ENCODE results near the gene SHISA9. TPM values are rescaled to one million over a fixed set of nuclear protein-coding genes. Genes with fewer than 3 reads are reported as not detected.

Gene SHISA9
- total RNA-seq, 1 donor: not detected

GRCh38 chr16:13080531-13080930 is 179.1 kb downstream of the SHISA9 start:
- Histone ChIP-seq H3K27me3 (ENCODE audit: insufficient read depth, low read length) (no peaks in the 10 kb centered on the region), H3K4me3 (ENCODE audit: low read length) (no peak overlapping the region), H3K4me1 (ENCODE audit: insufficient read depth, low read length) (no peaks in the 10 kb centered on the region), H3K9me3 (ENCODE audit: low read depth, low read length) (no peaks in the 10 kb centered on the region)

- no peaks in the 10 kb centered on the region for H3K9me3 ChIP-seq (ENCODE audit: low read depth, low read length)
- H3K27me3 ChIP-seq (ENCODE audit: insufficient read depth, low read length): no peaks in the 10 kb centered on the region
- no peak overlapping the region for H3K4me3 ChIP-seq (ENCODE audit: low read length)
- no peaks in the 10 kb centered on the region for H3K4me1 ChIP-seq (ENCODE audit: insufficient read depth, low read length)
Measured at GRCh38 chr16:13081825-13082331, 180.5 kb downstream of the SHISA9 start.

DNA sequence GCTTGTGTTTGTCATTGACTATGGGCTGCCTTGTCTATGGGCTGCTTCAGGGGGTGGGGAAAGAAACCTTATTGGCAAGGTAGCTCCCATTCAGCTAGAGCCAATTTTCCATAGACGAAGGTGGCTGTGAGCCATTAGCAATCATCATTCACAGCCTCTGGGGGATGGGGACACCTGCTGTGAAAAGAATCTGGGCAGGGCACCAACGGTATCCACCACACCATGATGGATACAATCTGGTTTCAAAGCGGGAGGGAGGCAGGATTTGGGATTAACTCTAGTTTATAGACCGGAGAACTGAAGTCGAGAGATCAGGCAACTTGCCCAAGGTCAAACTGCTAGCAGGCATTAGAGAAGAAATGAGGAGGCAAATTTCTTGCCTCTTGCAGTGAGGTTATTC is 182.3 kb downstream of the SHISA9 start:
- Histone ChIP-seq H3K4me3 (ENCODE audit: low read length) (no peak overlapping the region), H3K27me3 (ENCODE audit: insufficient read depth, low read length) (no peaks in the 10 kb centered on the region), H3K4me1 (ENCODE audit: insufficient read depth, low read length) (no peaks in the 10 kb centered on the region), H3K9me3 (ENCODE audit: low read depth, low read length) (no peaks in the 10 kb centered on the region)

DNA sequence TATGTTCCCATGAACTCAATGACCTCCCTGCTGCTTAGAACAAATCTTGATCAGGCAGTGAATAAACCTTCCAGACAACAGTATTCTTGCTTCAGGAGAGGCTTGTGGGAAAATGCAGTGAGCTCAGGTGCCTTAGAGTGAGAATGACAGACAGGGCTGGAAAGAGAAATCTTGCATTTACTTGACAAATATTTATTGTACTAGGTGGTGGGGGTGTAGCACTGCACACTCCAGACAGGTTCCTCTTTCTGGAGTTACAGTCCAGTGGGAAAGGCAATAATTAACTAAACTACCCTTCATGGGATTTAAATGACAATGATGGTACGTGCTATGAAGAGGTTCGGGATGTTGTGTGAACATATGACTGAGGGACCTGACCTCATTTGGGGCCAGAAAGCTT is 182.9 kb downstream of the SHISA9 start:
- Histone ChIP-seq H3K9me3 (ENCODE audit: low read depth, low read length) (no peaks in the 10 kb centered on the region), H3K4me3 (ENCODE audit: low read length) (no peak overlapping the region), H3K4me1 (ENCODE audit: insufficient read depth, low read length) (no peaks in the 10 kb centered on the region), H3K27me3 (ENCODE audit: insufficient read depth, low read length) (no peaks in the 10 kb centered on the region)

DNA sequence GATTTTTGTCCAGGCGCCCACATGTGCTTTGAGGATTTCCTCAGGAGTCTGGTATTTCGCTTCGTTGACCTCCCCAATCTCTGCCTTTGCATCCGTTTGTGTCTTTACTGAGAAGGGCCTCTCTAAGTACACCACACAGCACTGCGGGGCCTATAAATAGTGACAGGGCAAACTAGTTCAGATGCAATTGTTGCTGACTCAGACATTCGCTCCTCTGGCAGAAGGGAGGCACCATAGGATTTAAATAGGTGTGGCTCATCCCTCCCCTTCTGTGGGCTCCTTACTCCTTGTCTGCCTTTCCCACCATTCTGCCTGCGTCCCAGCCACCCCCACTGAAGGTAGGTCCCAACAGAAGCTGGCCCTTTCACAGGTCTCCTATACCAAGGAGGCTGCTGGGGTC is 192.3 kb downstream of the SHISA9 start:
- Histone ChIP-seq H3K27me3 (ENCODE audit: insufficient read depth, low read length) (no peaks in the 10 kb centered on the region), H3K9me3 (ENCODE audit: low read depth, low read length) (no peaks in the 10 kb centered on the region), H3K4me3 (ENCODE audit: low read length) (no peak overlapping the region), H3K4me1 (ENCODE audit: insufficient read depth, low read length) (no peaks in the 10 kb centered on the region)

DNA sequence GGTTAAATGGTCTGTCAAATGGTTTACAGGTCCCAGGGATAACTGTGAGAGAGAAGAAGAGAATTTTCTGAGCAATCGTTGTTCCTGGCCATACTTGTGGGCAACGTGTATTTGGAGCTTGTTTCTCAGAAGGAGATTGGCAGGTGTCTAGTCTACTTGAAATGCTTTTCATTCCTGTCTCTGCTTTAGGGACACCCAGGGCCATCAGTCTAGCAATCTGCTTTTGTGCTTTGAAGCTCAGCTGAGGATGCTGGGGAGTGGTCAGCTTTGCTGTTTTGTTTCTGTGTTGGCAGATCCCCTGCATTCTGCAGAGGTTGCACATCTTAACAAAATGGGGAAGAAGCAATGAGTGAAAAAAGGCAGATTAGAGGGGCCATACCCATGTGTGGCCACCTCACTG is 193.7 kb downstream of the SHISA9 start:
- Histone ChIP-seq H3K27me3 (ENCODE audit: insufficient read depth, low read length) (no peaks in the 10 kb centered on the region), H3K4me3 (ENCODE audit: low read length) (no peak overlapping the region), H3K9me3 (ENCODE audit: low read depth, low read length) (no peaks in the 10 kb centered on the region), H3K4me1 (ENCODE audit: insufficient read depth, low read length) (no peaks in the 10 kb centered on the region)

GRCh38 chr16:13098536-13098935 is 197.1 kb downstream of the SHISA9 start:
- Histone ChIP-seq H3K9me3 (ENCODE audit: low read depth, low read length) (no peaks in the 10 kb centered on the region), H3K27me3 (ENCODE audit: insufficient read depth, low read length) (no peaks in the 10 kb centered on the region), H3K4me3 (ENCODE audit: low read length) (no peak overlapping the region), H3K4me1 (ENCODE audit: insufficient read depth, low read length) (no peaks in the 10 kb centered on the region)

- Histone ChIP-seq H3K27me3 (ENCODE audit: insufficient read depth, low read length) (no peaks in the 10 kb centered on the region), H3K4me1 (ENCODE audit: insufficient read depth, low read length) (no peaks in the 10 kb centered on the region), H3K4me3 (ENCODE audit: low read length) (no peak overlapping the region), H3K9me3 (ENCODE audit: low read depth, low read length) (no peaks in the 10 kb centered on the region)
Measured at GRCh38 chr16:13099822-13100221, 198.4 kb downstream of the SHISA9 start.

DNA sequence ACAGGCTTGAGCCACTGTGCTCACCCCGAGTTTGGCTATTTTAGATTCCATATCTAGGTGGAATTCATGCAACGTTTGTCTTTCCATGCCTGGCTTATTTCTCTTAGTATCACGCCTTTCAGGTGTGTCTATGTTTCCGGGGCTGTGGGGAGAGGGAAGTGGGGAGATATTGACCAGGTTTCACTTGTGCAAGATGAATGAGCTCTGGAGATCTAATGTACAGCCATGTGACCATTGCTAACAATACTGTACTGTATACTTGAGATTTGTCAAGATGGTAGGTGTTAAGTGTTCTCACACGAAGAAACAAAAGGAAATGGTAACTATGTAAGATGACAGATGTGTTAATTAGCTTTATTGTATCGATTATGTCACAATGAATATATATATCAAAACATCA is 199.6 kb downstream of the SHISA9 start:
- H3K4me3 ChIP-seq (ENCODE audit: low read length): no peak overlapping the region
- no peaks in the 10 kb centered on the region for H3K27me3 ChIP-seq (ENCODE audit: insufficient read depth, low read length)
- no peaks in the 10 kb centered on the region for H3K9me3 ChIP-seq (ENCODE audit: low read depth, low read length)
- H3K4me1 ChIP-seq (ENCODE audit: insufficient read depth, low read length): no peaks in the 10 kb centered on the region

DNA sequence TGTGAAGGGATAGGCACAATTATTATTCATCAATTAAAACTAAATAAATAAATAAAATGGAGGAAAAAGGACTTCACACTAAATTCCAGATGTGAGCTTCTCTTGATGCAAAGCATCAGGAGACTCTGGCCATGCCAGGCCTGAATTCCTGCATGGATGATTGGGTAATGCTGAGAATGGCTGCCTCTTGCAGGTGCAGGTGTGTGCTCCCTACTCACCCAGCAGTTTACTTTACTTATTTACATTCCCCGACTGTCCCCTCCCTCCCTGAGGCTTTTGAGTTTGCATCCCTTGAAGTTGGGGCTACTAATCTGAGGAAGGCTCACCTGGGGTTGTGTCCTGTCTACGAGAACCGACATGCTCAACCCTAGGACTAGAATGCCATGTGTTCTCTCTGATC is 200.4 kb downstream of the SHISA9 start:
- Histone ChIP-seq H3K9me3 (ENCODE audit: low read depth, low read length) (no peaks in the 10 kb centered on the region), H3K4me1 (ENCODE audit: insufficient read depth, low read length) (no peaks in the 10 kb centered on the region), H3K27me3 (ENCODE audit: insufficient read depth, low read length) (no peaks in the 10 kb centered on the region), H3K4me3 (ENCODE audit: low read length) (no peak overlapping the region)

GRCh38 chr16:13102401-13102800 is 201.0 kb downstream of the SHISA9 start:
- Histone ChIP-seq H3K27me3 (ENCODE audit: insufficient read depth, low read length) (no peaks in the 10 kb centered on the region), H3K4me1 (ENCODE audit: insufficient read depth, low read length) (no peaks in the 10 kb centered on the region), H3K4me3 (ENCODE audit: low read length) (no peak overlapping the region), H3K9me3 (ENCODE audit: low read depth, low read length) (no peaks in the 10 kb centered on the region)

DNA sequence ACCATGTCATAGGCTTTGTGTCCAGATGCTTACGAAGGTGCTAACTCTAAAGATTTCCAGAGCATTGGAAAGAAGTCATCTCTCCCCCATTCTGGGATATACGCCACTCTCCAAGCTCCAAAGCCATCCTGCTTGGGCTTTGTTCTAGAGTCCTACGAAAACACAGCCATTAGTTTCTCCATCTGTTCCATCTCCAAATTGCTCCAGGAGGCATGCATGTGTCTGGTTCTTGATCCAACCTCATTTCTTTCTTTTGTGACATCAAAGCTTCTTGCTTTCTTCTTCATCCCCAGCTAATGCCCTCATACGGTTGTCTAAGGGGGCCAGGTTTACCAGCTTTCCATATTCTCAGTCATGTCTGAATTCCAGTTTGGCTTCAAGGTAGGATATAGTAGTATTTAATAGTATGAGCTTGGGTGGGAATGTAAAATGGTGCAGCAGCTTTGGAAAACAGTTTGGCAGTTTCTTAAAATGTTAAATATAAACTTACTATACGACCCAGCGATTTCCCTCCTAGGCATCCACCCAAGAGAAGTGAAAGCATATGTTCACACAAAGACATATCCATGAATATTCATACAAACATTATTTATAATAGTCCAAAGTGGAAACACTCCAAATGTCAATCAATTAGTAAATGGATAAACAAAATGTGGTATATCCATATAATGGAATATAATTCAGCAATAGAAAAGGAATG is 202.6 kb downstream of the SHISA9 start:
- H3K9me3 ChIP-seq (ENCODE audit: low read depth, low read length): no peaks in the 10 kb centered on the region
- H3K27me3 ChIP-seq (ENCODE audit: insufficient read depth, low read length): no peaks in the 10 kb centered on the region
- no peak overlapping the region for H3K4me3 ChIP-seq (ENCODE audit: low read length)
- no peaks in the 10 kb centered on the region for H3K4me1 ChIP-seq (ENCODE audit: insufficient read depth, low read length)

DNA sequence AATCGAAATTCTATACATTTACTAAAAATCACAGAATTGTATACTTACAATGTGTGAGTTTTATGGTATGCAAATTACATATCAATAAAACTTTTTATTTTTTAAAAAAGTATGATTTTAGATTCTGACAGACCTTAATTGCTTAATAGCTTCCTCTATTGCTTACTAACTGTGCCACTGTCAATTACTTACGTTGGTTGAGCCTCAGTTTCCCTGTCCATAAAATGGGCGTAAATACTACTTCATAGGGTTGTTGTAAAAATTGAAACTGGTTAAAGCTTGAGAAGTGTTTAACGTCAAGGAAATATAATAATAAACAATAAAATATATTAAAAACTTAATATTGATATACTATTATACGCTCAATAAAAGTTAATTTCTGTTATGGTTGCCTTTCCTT is 203.4 kb downstream of the SHISA9 start:
- Histone ChIP-seq H3K4me1 (ENCODE audit: insufficient read depth, low read length) (no peaks in the 10 kb centered on the region), H3K4me3 (ENCODE audit: low read length) (no peak overlapping the region), H3K27me3 (ENCODE audit: insufficient read depth, low read length) (no peaks in the 10 kb centered on the region), H3K9me3 (ENCODE audit: low read depth, low read length) (no peaks in the 10 kb centered on the region)

DNA sequence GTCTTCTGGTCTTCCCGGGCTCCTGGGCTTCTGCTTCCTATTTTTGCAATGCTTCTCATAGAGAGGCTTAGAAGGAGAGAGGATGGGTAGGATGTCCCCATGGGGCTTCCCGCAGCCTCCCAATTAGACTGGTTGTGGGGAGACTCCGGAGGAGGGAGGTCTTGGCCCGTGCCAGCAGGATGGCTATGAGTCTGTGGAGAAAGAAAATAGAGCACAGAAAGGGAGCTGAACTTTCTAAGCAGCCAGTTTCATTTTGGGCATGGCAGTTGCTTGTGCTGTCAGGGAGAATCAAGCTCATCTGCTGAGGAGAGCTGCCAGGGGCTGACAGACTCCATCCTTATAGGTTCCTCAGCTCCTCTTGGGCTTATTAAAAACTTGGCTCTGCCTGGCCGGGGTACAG is 204.0 kb downstream of the SHISA9 start:
- H3K4me1 ChIP-seq (ENCODE audit: insufficient read depth, low read length): no peaks in the 10 kb centered on the region
- no peak overlapping the region for H3K4me3 ChIP-seq (ENCODE audit: low read length)
- H3K9me3 ChIP-seq (ENCODE audit: low read depth, low read length): no peaks in the 10 kb centered on the region
- no peaks in the 10 kb centered on the region for H3K27me3 ChIP-seq (ENCODE audit: insufficient read depth, low read length)

- no peaks in the 10 kb centered on the region for H3K9me3 ChIP-seq (ENCODE audit: low read depth, low read length)
- H3K4me1 ChIP-seq (ENCODE audit: insufficient read depth, low read length): no peaks in the 10 kb centered on the region
- H3K27me3 ChIP-seq (ENCODE audit: insufficient read depth, low read length): no peaks in the 10 kb centered on the region
- H3K4me3 ChIP-seq (ENCODE audit: low read length): no peak overlapping the region
Measured at GRCh38 chr16:13106464-13106863, 205.1 kb downstream of the SHISA9 start.

DNA sequence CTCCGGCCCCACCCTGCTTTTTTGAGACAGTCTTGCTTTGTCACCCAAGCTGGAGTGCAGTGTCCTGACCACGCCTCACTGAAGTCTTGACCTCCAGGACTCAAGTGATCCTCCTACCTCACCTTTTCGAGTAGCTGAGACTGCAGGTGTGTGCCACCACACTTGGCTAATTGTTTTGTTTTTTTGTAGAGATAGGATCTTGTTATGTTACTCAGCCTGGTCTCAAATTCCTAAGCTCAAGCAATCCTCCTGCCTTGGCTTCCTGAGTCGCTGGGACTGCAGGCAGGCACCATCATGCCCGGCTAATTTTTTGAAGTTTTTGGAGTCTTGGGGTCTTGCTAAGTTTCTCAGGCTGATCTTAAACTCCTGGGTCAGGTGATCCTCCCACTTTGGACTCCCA is 206.7 kb downstream of the SHISA9 start:
- Histone ChIP-seq H3K27me3 (ENCODE audit: insufficient read depth, low read length) (no peaks in the 10 kb centered on the region), H3K4me3 (ENCODE audit: low read length) (no peak overlapping the region), H3K4me1 (ENCODE audit: insufficient read depth, low read length) (no peaks in the 10 kb centered on the region), H3K9me3 (ENCODE audit: low read depth, low read length) (no peaks in the 10 kb centered on the region)

All from mononuclear cell (primary cell).